Measurements from ENCODE around the gene NSUN3.
A peak's percentile ranks its signal among the peaks of the same experiment; 100 is the strongest.
"Not testable (repeated sequence)": the region's sequence is repeated elsewhere in the genome, so short reads cannot be mapped to it uniquely, and the experiment has no call there.

Gene NSUN3

DNA sequence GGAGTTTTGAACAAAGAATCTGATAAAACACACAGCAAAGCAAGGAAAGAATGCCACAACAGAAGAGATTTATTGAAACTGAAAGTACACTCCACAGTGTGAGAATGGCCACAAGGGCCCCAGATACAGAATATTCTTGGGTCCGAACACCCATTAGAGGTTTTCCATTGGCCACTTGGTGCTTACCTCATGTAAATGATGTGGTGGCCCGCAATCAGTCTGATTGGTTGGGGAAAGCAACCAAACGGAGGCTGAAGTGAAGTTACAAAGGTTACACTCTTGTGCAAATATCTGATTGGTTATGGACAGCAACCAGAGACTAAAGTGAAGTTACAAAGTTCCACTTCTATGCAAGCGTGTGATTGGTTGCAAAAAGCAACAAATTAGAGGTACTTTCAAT is 20.4 kb downstream of the NSUN3 start:
- H3K36me3 Mint-ChIP-seq = peaks cover 23 to 44% of the 10 kb centered on the region in 2 donors
- DNase-seq (no peak), ATAC-seq (replicated peaks) (no peak)
- H3K4me1 Mint-ChIP-seq = peaks cover 23 to 34% of the 10 kb centered on the region in 2 donors
- H3K27ac Mint-ChIP-seq = no peak overlapping the region
- no peaks in the 10 kb centered on the region for H3K9me3 Mint-ChIP-seq
- H3K27me3 Mint-ChIP-seq = no peaks in the 10 kb centered on the region
- H3K4me3 Mint-ChIP-seq = no peak overlapping the region

DNA sequence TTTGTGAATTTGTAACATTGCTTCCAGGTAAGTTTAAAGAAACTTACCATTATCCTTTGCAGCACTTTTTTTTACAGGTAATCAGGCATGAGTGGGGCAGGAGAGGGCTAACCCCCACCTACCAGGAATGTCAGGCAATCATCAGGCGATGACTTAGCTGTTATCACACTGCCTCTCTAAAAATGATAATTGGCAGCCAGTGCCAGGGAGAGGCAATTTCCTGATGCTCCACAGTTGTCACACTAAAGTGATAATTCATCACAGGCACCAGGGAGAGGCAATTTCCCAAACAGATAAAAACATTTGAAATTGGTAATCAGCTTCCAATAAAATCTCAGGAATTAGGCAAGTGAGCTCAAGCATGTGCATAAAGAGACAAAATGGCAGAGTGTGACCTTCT is 26.3 kb downstream of the NSUN3 start:
- Mint-ChIP-seq H3K9me3 (no peaks in the 10 kb centered on the region), H3K4me1 (peaks cover 0 to 1% of the 10 kb centered on the region in 2 donors), H3K36me3 (peaks cover 40 to 51% of the 10 kb centered on the region in 2 donors), H3K27me3 (no peaks in the 10 kb centered on the region), H3K4me3 (no peak overlapping the region), H3K27ac (peak overlapping the region; percentile 67)
- no peak for ATAC-seq (replicated peaks)
- no peak for DNase-seq

DNA sequence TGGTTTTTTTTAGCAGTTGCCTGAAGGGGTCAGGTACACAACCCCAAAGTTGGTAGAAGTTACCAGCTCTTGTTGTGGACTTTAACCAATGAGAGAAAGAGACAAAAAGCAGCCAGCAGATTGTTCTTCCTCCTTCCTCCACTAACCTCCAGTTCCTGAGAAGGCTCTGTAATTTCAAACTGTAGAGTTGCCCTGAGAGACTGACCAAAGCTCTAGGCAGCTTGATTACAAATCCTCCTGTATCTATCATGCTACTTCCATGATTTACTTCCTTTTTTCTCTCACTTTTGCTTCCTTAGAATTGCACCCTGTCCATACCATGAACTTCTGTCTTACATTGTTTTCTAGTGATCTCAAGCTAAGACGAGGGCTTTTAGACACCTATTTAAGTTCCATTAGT is 29.2 kb downstream of the NSUN3 start:
- DNase-seq = no peak
- no peaks in the 10 kb centered on the region for H3K27me3 Mint-ChIP-seq
- no peak overlapping the region for H3K27ac Mint-ChIP-seq
- H3K4me3 Mint-ChIP-seq = no peak overlapping the region
- peaks cover 43 to 51% of the 10 kb centered on the region in 2 donors for H3K36me3 Mint-ChIP-seq
- H3K4me1 Mint-ChIP-seq = peaks cover 0 to 1% of the 10 kb centered on the region in 2 donors
- no peaks in the 10 kb centered on the region for H3K9me3 Mint-ChIP-seq
- no peak for ATAC-seq (replicated peaks)

DNA sequence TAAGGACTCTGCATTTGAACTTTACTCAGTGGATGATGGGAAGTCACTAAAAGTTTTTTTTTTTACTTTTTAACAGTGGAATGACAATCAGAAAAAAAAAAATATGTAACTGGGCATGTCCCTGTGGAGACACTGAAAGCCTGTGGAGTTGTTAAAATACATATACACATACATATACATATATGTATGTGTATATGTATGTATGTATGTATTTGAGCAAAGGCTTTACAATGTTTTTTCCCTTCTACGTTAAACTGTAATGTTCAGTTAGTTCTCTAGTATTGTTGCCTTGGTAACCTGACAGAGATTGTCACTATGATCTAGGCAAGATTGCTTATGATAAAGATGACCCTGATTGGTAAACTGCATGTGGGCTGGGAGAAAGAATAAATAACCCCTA is 30.3 kb downstream of the NSUN3 start:
- Mint-ChIP-seq H3K27ac (no peak overlapping the region), H3K4me1 (no peaks in the 10 kb centered on the region), H3K27me3 (no peaks in the 10 kb centered on the region), H3K4me3 (no peak overlapping the region), H3K36me3 (peaks cover 42 to 50% of the 10 kb centered on the region in 2 donors), H3K9me3 (no peaks in the 10 kb centered on the region)
- ATAC-seq (replicated peaks) (no peak), DNase-seq (no peak)

DNA sequence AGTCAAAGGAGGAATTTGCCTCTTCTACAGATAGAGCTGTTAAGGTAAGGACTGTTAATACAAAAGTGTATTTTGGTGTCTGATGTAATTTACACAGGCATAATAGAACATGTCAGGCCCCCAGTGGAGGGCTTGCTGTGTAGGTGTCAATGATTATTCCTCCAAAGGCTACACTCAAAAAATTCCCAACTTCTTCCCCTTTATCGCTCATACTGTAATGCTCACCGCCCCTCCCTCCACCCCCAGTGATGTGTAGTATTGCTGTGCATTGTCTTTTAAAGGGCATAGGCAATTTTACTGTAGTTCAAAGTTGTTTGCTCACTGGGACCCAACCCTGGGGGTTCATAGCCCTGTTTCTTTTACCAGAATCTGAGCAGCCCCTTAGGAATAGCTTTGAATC is 32.2 kb downstream of the NSUN3 start:
- Mint-ChIP-seq H3K4me1 (no peaks in the 10 kb centered on the region), H3K27me3 (no peaks in the 10 kb centered on the region), H3K27ac (no peak overlapping the region), H3K9me3 (no peaks in the 10 kb centered on the region), H3K4me3 (no peak overlapping the region), H3K36me3 (peaks cover 46 to 56% of the 10 kb centered on the region in 2 donors)
- ATAC-seq (replicated peaks) = no peak
- no peak for DNase-seq

DNA sequence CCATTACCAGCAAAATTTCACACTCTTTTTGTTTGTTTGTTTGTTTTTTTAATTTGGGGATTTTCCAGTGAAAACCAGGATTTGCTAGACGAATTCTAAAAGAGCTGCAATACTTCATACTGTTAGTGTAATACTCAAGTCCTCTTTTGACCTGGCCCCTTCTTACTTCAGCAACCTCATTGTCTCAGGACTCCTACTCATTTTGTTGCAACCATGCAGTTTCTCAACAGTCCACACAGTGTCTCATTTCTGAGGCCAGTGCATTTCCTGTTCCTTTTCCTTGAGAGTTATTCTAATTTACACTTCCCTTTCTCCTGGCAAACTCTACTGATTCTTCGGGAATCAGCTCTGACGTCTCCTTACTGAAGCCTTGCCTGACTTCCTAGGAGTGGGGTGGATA is 35.6 kb downstream of the NSUN3 start:
- DNase-seq (no peak), ATAC-seq (replicated peaks) (no peak)
- Mint-ChIP-seq H3K4me3 (no peak overlapping the region), H3K4me1 (no peaks in the 10 kb centered on the region), H3K27ac (no peak overlapping the region), H3K9me3 (no peaks in the 10 kb centered on the region), H3K36me3 (peaks cover 33 to 42% of the 10 kb centered on the region in 2 donors), H3K27me3 (no peaks in the 10 kb centered on the region)

DNA sequence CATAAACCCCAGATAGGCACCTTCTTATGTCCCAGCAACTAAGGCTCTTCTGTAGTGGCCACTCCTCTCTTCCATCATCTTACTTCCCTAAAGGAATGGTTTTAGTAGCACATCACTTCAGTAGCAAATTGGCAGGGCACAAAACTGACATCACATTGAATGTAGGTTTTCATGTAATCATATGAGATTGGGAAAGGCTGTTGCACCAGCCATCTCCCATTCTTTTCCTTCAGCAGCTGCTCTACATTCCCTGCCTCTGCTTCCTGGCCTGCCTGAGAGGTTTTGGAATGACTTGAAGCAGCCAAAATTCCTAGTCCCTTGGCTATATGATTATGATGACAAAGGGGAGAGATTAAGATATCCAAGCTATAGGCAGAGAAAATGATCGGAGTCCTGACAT is 36.5 kb downstream of the NSUN3 start:
- no peak overlapping the region for H3K4me3 Mint-ChIP-seq
- ATAC-seq (replicated peaks) (no peak), DNase-seq (no peak)
- H3K27ac Mint-ChIP-seq = no peak overlapping the region
- peaks cover 31 to 40% of the 10 kb centered on the region in 2 donors for H3K36me3 Mint-ChIP-seq
- H3K4me1 Mint-ChIP-seq = no peaks in the 10 kb centered on the region
- no peaks in the 10 kb centered on the region for H3K9me3 Mint-ChIP-seq
- H3K27me3 Mint-ChIP-seq = no peaks in the 10 kb centered on the region

DNA sequence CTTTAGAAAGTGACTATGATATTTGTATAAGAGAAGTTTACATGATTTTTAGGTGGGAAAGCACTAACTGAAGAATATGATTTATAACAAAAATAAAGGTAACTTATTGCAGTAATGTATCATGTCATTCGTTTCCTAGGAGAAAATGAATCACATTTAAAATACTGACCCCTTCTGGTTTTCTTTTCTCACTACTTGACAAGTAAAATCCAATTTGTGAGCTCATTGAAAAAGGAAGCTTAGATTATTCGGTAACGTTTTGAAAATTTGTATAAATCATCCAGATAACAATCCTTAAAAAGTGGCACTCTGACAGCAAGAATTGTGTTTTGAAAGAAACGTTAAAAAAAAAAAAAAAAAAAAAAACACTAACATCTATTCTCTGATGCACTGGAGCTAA is 39.0 kb downstream of the NSUN3 start:
- ATAC-seq (replicated peaks) = no peak
- no peak for DNase-seq
- no peaks in the 10 kb centered on the region for H3K27me3 Mint-ChIP-seq
- H3K36me3 Mint-ChIP-seq = peaks cover 27 to 37% of the 10 kb centered on the region in 2 donors
- no peaks in the 10 kb centered on the region for H3K9me3 Mint-ChIP-seq
- H3K27ac Mint-ChIP-seq = no peak overlapping the region
- no peaks in the 10 kb centered on the region for H3K4me1 Mint-ChIP-seq
- H3K4me3 Mint-ChIP-seq = no peak overlapping the region

DNA sequence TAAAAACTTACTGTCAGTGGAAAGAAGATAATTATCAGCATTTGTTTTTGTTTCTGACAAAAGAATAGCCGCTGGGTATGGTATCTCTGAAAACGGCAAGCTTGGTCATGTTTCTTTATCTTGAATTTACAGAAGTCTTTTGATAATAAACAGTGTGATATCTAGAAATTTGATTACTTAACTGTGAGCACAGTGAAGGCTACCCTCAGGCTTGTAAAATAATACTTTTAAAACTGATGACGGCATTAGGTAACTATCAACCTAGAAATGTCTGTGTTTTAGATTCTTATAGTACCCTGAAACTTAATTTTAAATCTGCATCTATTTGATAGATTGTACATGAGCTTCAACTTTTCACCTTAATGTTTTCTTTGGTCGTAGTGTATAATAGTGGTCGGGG is 43.4 kb downstream of the NSUN3 start:
- H3K36me3 Mint-ChIP-seq = peaks cover 13 to 23% of the 10 kb centered on the region in 2 donors

DNA sequence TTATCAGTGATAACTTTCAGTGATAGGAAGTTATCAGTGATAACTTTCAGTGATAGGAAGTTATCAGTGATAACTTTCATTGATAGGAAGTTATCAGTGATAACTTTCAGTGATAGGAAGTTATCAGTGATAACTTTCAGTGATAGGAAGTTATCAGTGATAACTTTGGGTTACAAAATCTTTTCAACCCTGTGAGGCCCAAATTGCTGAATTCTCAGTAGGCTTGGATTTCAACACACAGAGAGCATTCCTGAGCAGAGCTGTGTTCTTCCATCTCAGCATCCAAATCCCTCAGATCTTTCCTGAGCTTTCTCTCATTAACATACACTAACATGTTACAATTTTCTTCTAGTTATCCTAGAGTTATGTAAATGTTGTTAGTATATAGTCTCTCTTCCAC is 47.4 kb downstream of the NSUN3 start:
- H3K27ac Mint-ChIP-seq; H3K9me3 Mint-ChIP-seq; DNase-seq; H3K4me1 Mint-ChIP-seq; ATAC-seq (replicated peaks); H3K4me3 Mint-ChIP-seq; H3K27me3 Mint-ChIP-seq: not testable (repeated sequence)
- peaks cover 25 to 35% of the 10 kb centered on the region in 2 donors for H3K36me3 Mint-ChIP-seq

More for the DNA sequence above, 43.4 kb downstream of the NSUN3 start:
- Mint-ChIP-seq H3K27ac (no peak overlapping the region), H3K4me3 (no peak overlapping the region), H3K4me1 (no peaks in the 10 kb centered on the region), H3K27me3 (no peaks in the 10 kb centered on the region), H3K9me3 (no peaks in the 10 kb centered on the region)
- ATAC-seq (replicated peaks) (no peak), DNase-seq (no peak)

DNA sequence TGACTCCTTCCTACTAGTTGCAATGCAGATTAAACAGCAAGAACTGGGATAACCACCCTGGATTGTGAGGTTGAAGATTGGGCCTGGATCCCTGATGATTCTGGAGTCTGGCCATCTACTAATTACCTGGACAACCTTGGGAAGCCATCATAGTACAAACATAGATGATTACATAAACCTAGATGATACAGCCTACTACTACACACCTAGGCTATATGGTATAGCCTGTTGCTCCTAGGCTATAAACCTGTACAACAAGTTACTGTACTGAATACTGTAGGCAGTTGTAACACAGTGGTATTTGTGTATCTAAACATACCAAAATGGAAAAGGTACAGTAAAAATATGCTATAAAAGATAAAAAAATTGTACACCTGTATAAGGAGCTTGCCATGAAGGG is 48.0 kb downstream of the NSUN3 start:
- Mint-ChIP-seq H3K27me3 (no peaks in the 10 kb centered on the region), H3K4me1 (peaks cover 0 to 2% of the 10 kb centered on the region in 2 donors), H3K4me3 (no peak overlapping the region), H3K9me3 (no peaks in the 10 kb centered on the region), H3K27ac (no peak overlapping the region), H3K36me3 (peaks cover 25 to 33% of the 10 kb centered on the region in 2 donors)
- no peak for DNase-seq
- ATAC-seq (replicated peaks) = no peak

DNA sequence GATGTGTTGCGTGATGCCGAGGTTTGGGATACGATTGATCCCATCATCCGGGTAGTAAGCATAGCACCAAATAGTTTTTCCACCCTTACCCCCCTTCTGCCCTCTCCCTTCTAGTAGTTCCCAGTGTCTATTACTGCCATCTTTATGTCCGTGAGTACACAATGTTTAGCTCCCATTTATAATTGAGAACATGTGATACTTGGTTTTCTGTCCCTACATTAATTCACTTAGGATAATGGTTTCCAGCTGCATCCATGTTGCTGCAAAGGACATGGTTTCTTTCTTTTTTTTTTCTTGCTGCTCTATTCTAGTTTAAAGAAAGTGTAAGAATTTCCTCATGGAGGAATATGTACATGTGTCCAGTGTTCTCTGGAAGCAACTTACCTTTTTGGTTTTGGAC is 51.8 kb downstream of the NSUN3 start:
- Mint-ChIP-seq H3K9me3 (no peaks in the 10 kb centered on the region), H3K27me3 (no peaks in the 10 kb centered on the region), H3K4me1 (peaks cover 0 to 3% of the 10 kb centered on the region in 2 donors), H3K36me3 (peaks cover 16 to 21% of the 10 kb centered on the region in 2 donors), H3K4me3 (no peak overlapping the region), H3K27ac (no peak overlapping the region)
- DNase-seq (no peak), ATAC-seq (replicated peaks) (no peak)

DNA sequence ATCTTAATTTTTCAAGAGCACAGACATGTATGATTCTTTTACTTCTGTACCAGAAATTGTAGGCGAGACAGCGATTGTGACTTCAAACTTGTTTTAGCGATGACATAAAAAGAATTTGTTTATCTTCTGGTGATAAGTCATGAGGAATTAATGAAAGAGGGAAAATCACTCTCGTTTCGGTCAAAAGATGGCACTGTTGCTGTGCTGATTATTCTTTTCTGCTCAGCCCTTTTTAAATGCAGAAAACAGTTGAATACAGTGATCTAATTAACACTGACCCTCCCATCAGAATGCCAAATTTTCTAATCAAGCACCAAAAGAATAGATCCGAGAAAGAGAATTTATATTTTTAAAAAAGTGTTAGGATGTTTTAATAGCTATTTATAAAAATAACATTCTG is 52.6 kb downstream of the NSUN3 start:
- Mint-ChIP-seq H3K27me3 (no peaks in the 10 kb centered on the region), H3K36me3 (peaks cover 17 to 25% of the 10 kb centered on the region in 2 donors), H3K4me1 (peaks cover 0 to 3% of the 10 kb centered on the region in 2 donors), H3K4me3 (no peak overlapping the region), H3K27ac (no peak overlapping the region), H3K9me3 (no peaks in the 10 kb centered on the region)
- DNase-seq (no peak), ATAC-seq (replicated peaks) (no peak)

DNA sequence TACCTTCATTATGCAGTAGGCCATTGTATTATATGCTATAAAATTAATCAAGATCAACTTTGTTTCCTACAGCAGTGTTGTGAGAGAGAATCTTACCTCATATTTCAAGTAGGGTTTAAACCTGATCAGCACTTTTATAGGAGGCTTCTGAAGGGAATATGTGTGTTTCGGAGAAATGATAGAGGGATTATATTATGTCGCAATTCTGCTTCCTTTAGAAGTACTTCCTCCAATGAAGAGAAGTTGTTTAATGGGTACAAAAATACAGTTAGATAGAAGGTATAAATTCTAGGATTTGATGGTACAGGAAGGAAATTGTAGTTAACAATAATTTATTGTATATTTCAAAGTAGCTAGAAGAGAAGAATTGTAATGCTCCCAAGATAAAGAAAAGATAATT is 54.9 kb downstream of the NSUN3 start:
- Mint-ChIP-seq H3K36me3 (peaks cover 14 to 17% of the 10 kb centered on the region in 2 donors), H3K4me3 (no peak overlapping the region), H3K27ac (no peak overlapping the region), H3K27me3 (no peaks in the 10 kb centered on the region), H3K9me3 (no peaks in the 10 kb centered on the region), H3K4me1 (peaks cover 0 to 3% of the 10 kb centered on the region in 2 donors)
- DNase-seq (no peak), ATAC-seq (replicated peaks) (no peak)

DNA sequence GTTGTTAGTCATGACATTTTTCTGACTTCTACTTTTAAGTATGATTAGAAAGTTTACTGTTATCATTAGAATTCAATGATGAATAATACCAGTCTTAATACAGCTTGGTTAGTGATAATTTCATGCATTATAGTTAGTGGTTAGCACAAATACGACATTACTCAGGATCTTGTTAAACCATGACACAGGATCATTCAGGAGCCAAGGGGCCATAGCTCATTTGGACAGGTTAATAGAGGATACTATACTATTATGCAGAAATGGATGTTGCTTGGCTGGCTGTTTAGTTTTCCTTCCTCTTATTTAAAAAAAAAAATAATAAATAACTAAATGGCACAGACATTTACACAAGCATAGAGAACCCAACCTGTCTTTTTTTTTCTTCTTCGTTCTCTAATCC is 55.5 kb downstream of the NSUN3 start:
- H3K27me3 Mint-ChIP-seq = no peaks in the 10 kb centered on the region
- ATAC-seq (replicated peaks) (no peak), DNase-seq (no peak)
- H3K9me3 Mint-ChIP-seq = no peaks in the 10 kb centered on the region
- H3K4me3 Mint-ChIP-seq = no peak overlapping the region
- H3K27ac Mint-ChIP-seq = no peak overlapping the region
- H3K36me3 Mint-ChIP-seq = peaks cover 12 to 14% of the 10 kb centered on the region in 2 donors
- H3K4me1 Mint-ChIP-seq = peaks cover 0 to 2% of the 10 kb centered on the region in 2 donors

DNA sequence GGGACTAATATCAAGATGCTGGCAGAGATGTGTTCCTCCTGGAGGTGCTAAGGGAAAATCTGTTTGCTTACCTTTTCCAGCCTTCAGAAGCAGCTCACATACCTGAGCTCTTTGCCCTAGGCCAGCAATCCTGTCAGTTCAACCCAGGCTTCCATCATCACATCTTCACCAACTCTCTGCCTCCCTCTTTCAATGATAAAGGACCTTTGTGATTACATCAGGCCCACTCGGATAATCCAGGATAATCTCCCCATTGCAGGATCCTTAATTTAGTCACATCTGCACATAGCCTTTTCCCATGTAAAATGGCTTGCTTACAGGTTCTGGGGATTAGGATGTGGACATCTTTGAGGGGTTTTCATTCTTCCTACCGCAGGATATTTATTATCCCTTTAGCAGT is 58.3 kb downstream of the NSUN3 start:
- no peak overlapping the region for H3K27ac Mint-ChIP-seq
- ATAC-seq (replicated peaks) (no peak), DNase-seq (no peak)
- H3K4me1 Mint-ChIP-seq = peaks cover 0 to 1% of the 10 kb centered on the region in 2 donors
- H3K27me3 Mint-ChIP-seq = no peaks in the 10 kb centered on the region
- H3K36me3 Mint-ChIP-seq = peaks cover 22 to 30% of the 10 kb centered on the region in 2 donors
- H3K9me3 Mint-ChIP-seq = no peaks in the 10 kb centered on the region
- no peak overlapping the region for H3K4me3 Mint-ChIP-seq

Data from stimulated activated naive B cell treated with anti-CD40 and anti-IgM and Interleukin-4, amounts not matched to agents 10 μg/mL and 1 μg/mL and 100 μg/mL, for 72 hours (primary cell).